Measurements from ENCODE around the gene MRPS6.

- TF ChIP-seq CTCF (IDR thresholded peaks at IDR 0.05): no peak
- no peak for TF ChIP-seq ZFX (IDR thresholded peaks at IDR 0.05; ENCODE audit: borderline replicate concordance)
These were observed 68.0 kb downstream of the MRPS6 start for GRCh38 chr21:34141373-34141772.

All from 22Rv1 (cell line).